ENCODE data around the gene ANGPTL1. TPM values are rescaled to one million over a fixed set of nuclear protein-coding genes. Genes with fewer than 3 reads are reported as not detected.

Gene ANGPTL1, protein sequence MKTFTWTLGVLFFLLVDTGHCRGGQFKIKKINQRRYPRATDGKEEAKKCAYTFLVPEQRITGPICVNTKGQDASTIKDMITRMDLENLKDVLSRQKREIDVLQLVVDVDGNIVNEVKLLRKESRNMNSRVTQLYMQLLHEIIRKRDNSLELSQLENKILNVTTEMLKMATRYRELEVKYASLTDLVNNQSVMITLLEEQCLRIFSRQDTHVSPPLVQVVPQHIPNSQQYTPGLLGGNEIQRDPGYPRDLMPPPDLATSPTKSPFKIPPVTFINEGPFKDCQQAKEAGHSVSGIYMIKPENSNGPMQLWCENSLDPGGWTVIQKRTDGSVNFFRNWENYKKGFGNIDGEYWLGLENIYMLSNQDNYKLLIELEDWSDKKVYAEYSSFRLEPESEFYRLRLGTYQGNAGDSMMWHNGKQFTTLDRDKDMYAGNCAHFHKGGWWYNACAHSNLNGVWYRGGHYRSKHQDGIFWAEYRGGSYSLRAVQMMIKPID
- 0.60 TPM in 1 of 2 replicates, not detected in the other for total RNA-seq

DNA sequence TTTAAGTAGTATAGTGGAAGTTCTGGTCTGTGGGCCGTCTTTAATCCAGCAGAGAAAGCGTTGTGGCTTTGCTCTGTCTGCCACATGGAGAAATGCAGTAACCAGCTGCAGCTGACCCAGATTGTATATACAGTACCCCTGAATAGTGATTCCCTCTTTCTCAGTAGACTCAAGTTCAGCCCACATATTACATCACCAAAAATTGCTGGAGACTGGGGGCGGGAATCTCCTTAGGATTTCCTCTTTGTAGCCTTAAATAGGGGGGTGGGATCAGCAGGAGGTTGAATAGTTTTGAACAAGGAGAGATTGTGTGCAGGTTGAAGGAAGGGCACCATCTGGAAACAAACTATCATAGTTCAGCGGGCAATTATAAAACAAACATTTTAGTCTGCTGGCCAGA lies at the start of gene ANGPTL1:
TSS of gene ANGPTL1 (minus strand) at position 134 of the 400 bp plus-strand sequence. CDS start 5,301 bp downstream, outside the sequence.
- peak; percentile 15 for DNase-seq (ENCODE audit: low read depth)

DNA sequence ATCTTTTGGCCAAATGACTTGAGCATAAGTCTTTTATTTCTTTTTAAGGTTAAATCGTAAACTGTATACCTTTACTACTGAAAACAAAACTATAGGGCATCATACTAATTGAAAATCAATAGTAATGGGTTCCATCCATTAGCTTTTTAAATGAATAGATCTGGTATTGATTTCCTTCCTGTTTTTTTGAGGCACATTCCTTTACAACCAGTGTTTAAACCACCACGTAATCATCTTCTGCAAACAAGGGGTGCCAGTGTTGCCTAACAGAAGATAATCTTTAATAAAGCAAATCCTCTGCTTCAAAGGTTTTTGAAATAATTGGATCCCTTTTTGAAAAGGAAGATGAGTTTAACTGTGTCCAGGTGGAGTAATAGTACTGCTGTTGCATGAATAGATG lies 48.7 kb upstream of the ANGPTL1 start:
- no peak for DNase-seq (ENCODE audit: low read depth)

DNA sequence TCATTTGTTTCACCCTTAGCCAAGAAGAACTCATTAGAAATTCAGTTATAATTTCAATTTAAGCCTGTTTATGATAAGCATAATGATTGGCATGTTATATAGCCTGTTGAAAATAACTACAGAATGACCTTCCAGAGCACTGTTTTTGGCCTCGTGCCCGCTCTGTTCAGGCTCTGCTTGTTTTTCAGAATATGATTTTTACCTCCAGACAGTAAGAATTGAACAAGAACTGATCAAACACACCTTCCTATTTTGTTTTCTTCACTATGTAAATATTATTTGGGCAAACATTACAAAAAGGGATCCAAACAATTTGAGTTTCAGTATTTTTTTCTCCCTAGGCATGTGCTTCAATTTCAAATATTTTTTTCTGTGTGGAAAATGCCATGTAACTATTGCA lies 48.1 kb upstream of the ANGPTL1 start:
- DNase-seq (ENCODE audit: low read depth) = no peak

DNA sequence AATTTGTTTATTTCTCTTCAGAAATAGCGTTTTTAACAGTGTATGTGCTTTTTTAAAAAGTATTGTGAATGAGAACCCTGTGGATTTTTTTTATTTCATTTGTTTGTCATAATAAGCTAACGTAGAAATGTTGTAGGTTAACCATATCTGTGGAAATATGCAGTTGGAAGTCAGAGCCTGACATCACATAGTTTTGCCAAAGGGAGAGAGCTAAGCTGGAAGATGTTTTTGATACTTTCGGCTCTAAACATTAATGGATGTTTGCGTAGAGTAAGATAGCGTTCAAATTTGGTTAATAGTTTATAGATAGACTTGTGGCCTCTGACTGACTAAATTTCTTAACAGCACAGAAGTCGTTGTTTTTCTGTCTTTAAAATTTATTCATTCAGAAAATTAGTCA lies 47.4 kb upstream of the ANGPTL1 start:
- DNase-seq (ENCODE audit: low read depth) = no peak

DNA sequence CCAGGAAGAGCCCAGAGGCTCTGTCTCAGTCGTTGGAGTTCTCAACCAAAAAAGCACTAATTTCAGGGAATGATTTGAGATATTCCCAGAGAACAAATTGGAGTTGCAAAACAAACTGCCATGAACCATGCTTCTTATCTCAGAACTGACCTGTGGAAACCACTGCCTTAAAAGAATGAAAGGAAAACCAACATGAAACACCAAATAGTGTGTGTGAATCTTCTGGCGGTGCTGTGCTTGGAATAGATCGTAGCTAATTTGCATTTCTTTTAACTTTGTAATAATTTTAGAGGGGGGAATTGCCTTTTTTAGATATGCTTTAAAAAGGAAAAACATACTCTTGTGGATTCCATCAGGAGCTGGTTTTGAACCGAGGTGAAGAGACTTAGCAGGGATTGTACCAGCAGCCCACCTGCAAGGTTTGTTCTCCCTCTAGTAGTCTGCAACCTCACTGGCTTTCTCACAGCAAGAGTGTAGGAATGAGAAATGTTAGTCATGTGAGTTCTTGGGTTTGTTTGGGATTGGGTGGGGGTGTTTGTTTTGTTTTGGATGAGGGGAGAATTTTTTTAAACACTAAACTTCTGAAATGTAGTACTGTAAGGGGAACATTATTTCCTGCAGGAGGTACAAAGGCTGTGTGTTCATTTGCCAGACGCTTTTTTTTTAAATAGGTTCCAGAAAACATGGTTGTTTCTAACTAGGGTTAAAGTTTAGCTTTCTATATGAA lies 45.7 kb upstream of the ANGPTL1 start:
- DNase-seq (ENCODE audit: low read depth) = no peak

DNA sequence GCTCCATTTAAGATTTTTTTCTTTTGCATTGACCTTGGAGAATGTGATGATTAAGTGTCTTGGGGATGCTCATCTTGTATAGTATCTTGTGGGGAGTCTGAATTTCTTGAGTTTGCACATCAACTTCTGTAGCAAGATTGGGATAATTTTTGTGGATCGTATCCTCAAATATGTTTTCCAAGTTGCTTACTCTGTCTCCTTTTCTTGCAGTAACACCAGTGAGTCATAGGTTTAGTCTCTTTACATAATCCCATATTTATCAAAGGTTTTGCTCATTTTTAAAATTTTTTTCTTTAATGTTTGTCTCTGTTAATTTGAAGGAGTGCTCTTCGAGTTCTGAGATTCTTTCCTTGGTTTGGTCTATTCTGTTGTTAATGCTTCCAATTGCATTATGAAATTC lies 41.7 kb upstream of the ANGPTL1 start:
- no peak for DNase-seq (ENCODE audit: low read depth)

DNA sequence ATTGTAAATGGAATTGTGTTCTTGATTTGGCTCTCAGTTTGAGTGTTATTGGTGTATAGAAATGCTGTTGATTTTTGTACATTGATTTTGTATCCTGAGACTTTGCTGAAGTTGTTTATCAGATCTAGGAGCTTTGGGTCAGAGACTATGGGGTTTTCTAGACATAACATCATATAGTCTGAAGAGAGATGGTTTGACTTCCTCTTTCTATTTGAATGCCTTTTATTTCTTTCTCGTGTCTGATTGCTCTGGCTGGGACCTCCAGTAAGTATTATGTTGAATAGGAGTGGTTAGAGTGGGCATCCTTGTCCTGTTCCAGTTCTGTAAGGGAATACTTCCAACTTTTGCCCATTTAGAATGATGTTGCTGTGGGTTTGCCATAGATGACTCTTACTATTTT lies 39.1 kb upstream of the ANGPTL1 start:
- DNase-seq (ENCODE audit: low read depth) = no peak

DNA sequence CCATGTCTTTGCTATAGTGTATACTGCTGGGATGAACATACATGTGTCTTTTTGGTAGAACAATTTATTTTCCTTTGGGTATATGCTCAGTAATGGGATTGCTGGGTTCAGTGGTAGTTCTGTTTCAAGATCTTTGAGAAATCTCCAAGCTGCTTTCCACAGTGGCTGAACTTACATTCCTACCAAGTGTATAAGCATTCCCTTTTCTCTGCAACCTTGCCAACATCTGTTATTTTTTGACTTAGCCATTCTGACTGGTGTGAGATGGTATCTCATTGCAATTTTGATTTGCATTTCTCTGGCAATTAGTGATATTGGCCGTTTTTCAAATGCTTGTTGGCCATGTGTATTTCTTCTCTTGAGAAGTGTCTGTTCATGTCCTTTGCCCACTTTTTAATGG lies 37.5 kb upstream of the ANGPTL1 start:
- peak; percentile 6 for DNase-seq (ENCODE audit: low read depth)

DNA sequence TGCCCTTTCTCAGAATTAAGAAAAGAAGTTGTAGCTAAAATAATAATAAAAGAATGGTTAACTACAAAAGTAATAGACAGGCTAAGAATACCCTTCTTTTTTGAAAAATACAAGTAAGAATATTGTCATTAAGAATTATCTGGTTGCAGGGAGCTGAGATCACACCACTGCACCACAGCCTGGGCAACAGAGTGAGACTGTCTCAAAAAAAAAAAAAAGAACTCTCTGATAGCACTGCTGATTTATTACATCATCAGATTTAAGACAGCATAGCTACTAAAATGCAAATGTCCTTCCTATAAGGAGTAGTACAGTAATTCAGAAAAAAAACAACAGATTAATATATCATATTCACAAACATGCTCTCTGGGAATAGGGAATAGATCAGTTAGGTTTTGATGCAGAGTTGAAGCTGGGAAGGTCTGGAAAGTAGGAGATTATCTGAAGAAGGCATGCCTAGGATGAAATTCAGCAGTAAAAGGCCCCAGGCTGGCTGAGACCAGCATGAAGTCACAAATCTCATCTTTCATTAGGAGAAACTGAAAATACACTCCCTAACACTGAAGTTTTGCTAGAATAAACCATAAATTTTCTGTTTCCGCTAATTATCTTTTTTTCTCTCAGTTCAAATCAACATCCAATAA lies 30.7 kb upstream of the ANGPTL1 start:
- no peak for DNase-seq (ENCODE audit: low read depth)

DNA sequence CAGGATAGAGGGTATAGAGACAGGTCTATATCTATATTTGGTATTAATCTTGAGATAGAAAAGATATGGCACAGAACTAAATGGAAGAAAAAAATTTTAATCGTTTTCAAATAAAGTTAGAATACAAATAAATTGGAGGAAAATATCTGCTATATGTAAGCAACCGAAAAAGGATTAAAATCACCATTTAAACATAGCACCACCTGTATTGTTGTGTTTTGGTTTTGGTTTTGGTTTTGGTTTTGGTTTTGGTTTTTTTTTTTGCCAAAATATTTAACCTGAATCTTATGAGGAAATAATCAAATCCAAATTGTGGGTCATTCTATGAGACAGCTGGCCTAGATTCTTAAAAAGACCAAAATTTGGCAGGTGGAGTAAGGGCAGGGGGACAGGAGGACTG lies 28.5 kb upstream of the ANGPTL1 start:
- DNase-seq (ENCODE audit: low read depth) = no peak

DNA sequence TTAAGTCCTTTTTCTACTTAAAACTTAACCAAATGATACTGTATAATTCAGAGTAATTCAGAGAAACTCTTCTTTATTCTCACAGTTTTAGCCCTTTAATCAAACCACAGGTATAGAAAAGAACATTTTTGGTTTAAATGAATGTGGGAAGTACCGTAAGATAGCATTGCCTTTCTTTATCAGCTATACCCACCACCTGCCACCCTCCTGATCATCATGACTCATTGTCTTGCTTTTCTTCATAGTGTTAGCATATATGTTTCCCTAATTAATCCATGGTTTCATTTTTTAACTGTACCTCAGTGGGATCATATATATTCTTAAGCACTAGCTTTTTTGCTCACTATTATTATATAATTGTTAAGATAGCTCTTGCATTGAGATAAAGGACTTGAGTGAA lies 27.5 kb upstream of the ANGPTL1 start:
- DNase-seq (ENCODE audit: low read depth) = no peak

DNA sequence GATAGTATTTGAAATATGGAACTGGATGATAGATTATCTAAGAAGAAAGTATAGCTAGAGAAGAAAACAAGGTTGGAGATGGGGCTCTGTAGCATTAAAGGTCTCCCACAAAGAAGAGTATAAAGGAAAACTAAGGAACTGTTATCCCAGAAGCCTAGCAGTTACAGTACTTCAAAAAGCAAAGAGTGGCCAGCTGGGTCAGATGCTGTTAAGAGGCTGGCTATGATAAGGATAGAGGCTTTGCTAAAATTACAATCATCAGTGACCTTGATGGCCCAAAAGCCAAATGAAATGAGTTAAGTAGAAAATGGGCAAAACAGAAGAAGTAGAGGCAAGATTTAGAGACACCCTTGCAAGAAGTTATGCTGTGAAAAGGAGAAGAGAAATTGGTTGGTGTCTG lies 25.1 kb upstream of the ANGPTL1 start:
- no peak for DNase-seq (ENCODE audit: low read depth)

DNA sequence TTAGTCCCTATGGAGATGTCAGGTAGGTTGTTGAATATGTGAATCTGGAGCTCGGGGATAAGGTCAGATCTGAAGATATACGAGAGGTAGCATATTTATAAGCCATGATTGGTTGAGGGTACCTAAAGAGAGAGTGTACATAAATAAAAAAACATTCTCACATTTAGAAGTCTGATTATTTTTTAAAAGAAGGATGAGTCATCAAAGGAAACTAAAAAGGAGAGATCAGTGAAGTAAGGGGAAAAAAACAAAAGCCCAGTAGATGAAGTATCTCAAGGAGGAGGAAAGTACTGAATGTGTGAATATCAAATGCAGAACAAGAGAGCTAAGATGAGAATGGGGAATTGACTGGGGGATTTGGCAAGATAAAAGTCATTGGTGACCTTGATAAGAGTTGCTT lies 15.7 kb upstream of the ANGPTL1 start:
- DNase-seq (ENCODE audit: low read depth) = no peak

DNA sequence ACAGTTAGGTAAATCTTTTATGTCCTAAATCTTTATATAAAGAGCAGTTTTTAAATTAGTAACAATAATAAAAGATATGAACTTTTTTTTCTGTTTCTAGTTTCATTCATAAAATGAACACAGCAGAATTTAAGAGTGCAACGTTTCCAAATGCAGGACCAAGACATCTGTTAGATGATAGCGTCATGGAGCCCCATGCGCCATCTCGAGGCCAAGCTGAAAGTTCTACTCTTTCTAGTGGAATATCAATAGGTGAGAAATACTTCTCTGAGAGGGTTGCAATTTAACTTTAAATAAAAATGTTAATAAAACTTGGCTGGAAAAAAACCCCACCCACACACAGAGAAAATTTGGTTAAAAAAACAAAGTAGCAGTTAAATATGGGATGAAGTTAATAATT lies 15.0 kb upstream of the ANGPTL1 start:
- no peak for DNase-seq (ENCODE audit: low read depth)

DNA sequence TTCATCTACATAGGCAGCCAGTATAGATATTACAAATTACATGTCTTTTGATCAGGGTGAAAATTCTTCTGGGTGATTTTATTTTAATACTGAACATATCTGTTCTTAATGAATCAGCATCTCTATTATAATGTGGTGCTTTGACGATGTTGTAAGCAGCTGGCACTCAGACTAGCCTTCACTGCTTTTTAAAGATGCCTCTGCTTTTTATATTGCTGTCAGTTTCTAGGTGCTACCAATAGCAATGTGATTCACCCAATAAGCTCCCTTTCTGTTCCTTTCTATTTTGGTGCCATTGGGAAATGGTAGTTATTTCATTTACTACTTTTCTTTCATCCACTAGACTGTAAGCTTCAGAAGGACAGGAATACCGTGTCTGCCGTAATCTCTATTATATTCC lies 11.1 kb upstream of the ANGPTL1 start:
- no peak for DNase-seq (ENCODE audit: low read depth)

DNA sequence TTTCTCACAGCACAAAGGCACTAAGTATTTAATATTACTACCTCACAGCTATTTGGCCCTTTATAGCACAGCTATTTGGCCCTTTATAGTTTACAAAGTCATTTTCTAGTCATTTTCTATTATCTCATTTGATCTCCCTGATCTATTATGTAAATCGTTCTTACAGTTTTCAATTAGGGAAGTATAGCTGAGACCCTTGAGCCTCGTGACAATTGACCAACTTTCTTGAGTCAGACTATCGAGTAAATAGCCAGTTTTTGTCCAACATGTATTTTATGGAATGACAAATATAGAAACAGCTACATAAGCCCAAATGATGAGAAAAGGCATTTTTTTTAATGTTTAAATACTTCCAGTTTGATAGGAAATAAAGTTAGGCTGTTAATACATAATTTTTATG lies 7.0 kb upstream of the ANGPTL1 start:
- DNase-seq (ENCODE audit: low read depth) = no peak

DNA sequence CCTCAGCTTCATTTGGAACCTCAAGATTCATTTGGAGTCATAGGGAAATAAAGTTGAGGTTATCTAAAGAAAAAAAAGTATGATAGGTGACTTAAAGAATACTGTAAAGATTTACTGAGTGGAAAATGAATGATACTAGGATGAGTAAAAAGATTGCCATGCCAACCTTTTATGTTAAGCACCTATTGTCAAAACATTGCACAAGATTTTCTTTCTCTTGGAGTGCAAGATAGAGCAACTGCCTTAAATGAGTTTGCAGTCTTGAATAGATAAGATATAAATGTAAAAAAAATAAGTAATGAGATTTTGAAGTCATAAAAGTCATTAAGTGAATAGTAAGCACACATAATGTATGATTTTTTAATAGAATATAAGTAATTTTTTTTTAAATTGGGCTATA lies 5.1 kb upstream of the ANGPTL1 start:
- no peak for DNase-seq (ENCODE audit: low read depth)

DNA sequence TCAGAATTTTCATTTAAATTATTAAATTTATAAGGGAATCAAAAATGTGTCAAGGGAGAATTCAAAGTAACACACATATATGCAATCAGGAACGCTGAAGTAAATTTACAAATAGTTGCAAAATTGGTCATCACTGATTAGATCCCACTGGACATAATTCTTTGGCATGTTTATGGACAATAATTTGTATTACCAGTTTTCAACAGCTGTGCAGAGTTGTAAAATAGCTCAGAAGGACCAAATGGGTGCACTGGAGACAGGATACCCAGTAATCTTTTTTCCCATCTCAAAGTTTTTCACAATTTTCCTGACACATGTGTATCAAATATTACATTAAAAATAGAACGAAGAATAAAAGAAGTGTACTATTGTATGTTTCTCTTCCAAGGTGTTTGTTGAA lies 4.1 kb upstream of the ANGPTL1 start:
- DNase-seq (ENCODE audit: low read depth) = no peak

DNA sequence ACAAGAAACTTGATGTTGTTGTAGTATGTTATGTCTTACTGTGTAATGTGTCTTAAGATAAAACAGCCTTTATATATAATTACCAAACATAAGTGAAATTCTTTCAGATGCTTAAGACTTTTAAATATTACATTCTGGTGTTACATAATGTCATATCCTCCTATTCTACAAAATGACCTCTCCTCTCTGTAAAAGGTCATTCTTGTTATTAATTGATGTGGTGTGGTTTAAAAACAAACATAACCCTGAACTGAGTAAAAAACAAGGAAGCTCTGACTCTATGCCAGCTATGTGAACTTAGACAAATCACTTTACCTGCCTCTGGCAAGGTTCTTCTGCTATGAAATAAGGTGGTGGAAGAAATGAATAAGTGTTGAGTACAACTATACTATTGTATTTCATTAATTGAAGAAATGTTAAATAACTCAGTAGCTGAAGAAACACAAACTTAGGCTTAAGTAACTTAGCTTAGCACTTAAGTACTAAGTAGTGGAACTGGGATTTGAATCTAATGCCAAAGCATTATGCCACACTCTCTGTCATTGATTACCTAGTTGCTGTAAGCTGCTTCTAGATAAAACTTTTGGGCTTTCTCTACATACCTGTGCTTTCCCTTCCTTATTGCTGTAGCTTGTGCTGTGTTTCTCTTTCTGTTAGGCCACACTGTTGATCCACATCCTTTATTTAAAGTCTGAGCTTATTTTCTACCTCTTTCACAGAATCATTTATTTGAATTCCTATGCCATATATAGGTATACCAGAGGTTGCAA lies 859 bp upstream of the ANGPTL1 start:
- DNase-seq (ENCODE audit: low read depth) = peak; percentile 84

DNA sequence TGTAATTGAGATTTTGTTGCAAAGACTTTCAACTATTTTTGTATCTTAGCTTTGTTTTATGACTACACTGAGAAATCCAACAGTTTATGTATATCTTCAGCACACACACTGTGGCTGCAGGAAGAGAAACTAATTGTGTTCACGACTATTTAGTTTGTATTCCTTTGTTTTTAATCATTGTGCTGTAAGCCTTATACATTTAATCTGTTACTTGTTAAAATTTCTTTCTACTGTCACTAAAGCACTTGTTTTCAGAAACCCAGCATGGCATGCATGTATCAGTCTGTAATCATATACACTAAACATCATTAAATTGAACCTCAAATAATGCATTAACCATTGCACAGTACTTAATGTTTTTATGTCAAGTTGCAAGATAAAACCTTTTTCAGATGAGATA lies 656 bp downstream of the ANGPTL1 start:
- no peak for DNase-seq (ENCODE audit: low read depth)

DNA sequence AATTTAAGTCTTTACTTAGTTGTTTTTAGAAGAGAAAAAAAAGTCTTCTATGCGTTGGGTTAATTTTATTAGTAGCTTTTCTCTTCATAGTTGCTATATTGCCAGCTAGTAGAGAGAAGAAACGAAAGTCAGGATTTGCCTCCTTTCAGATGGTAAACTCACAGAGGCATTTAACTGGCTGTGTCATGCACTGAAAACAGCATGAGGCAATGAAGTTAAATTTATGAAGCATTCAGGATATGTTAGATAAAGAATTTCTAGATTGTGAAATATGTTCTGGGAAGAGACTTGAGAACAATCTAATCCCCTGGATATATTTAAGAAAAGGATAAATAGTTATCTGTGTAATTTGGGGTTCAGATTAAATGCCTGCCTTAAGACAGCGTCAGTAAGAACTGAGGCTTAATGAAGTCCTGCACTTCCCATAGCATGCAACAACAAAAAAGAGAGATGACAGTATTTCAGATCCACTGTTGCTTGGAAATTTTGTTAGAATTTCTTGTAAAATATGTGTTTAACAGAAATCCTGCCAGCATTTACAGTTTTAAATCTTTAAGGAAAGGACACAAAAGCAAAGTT lies 1.7 kb downstream of the ANGPTL1 start:
- DNase-seq (ENCODE audit: low read depth) = peak; percentile 40

DNA sequence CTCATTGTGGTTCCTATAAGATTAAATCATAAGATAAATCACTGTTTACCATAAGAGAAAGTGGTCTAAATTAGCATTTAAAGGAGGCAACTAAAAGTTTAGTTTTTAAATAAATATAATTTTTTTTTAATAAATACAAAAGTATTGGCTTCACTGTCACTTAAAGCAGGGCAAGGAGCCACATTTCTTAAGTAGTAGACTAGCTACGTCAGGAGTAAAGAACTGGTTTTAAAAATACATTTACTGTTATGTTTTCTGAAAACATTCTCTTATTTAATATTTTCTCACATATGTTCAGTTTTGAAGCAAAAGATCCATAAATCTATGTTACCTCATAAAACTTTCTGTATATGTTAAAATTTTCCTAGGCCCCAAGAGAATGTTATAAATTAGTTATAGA lies 2.2 kb downstream of the ANGPTL1 start:
- DNase-seq (ENCODE audit: low read depth) = no peak
